LHCN-M2 (cell line): ENCODE results near the gene SOX5. TPM values are rescaled to one million over a fixed set of nuclear protein-coding genes. Genes with fewer than 3 reads are reported as not detected.

Experiments used
- DNase-seq: peaks from one replicate; pipeline ENCODE4 v3.0.0-alpha.2; 2012; ENCODE audit warnings: low read depth
- polyA plus RNA-seq: library from polyadenylated mRNA; unstranded; fragments of >200 nt; gene quantifications from one replicate; pipeline ENCODE4 v1.2.1, GENCODE V29; 2012; ENCODE audit warnings: missing spikeins
- total RNA-seq: library from RNA; depleted of rRNA; stranded (reverse); fragments of >200 nt; gene quantifications from 2 replicates; pipeline ENCODE4 v1.2.3, GENCODE V29; 2014; rRNA removed

Gene SOX5
- total RNA-seq, result 0.19 and 2.4 TPM in 2 replicates
- polyA plus RNA-seq, result 0.05 TPM

DNA sequence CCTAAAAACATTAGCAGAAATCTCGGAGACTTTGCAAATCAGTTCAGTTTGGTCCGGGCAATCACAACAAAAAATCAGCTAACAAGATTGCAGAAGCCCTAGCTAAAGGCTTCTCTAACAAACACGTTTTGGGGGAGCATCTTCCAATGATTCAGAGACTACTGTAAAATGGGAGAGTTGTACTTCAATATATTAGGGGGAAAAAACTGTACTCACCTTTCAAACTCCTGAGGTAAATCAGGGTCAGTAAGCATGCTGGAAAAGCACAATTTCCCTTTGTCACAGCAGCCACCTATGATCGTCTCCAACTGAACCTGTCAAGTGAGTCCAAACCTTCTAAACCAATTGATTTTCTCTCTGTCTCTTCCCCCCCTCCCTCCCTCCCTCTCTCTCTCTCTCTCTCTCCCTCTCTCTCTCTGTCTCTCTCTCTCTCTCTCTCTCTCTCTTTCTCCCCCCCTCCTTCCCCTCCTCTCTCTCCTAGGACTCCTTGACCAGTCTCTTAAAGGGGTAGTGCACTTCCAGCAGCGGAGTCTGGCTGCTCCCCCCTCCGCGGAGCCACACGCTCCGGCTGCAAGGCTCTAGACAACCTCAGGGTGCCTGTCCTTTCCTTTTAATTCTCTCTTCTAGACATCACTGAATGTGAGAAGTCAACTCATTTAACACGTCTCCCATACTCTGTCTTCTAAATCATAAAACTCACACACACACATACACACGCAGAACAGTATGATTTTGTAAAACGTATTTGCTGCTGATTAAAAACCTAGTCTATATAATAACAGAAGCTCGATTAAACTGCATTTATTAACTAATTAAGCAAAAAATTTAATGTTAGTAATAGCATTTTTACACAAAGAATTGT, at the start of gene SOX5:
Gene SOX5 (minus strand): TSS at position 323 of the 862 bp plus-strand sequence. CDS start 69 bp downstream, at position 254.
- DNase-seq, result no peak

DNA sequence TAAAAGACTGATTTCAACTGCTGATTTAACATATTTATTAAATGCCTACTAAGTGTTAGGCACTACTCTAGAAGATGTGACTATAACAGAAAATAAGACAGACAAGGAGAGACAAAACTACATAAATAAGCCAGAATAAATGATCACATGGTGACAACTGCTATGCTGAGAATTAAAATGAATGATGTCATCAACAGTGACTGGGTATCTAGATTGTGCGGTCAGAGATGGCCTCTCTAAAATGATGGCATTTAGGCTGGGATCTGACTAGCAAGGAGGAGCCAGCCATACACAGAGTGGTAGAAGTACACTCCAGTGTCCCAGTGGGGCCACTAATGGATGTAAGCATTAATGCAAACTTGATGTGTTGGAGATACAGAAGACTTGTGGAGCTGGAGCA, 37.6 kb upstream of the SOX5 start:
- no peak for DNase-seq

DNA sequence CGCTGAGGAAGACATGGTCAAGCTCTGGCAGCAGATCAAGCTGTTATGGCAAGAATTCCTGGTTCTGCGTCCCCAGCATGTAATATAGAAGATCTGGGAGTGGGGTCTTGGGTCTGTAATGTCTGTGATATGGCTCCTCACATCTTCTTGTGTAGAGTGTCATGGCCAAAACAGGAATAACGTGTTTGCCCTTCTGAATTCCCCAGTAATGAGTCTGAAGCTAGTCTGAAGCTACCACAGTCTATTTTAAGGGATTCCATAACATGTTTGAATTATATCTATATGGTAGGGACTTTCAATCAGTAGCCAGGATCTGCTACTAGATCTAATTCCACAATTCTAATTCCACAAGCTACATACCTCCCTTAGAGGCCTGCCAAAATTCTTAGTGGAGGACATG, 31.4 kb upstream of the SOX5 start:
- no peak for DNase-seq

DNA sequence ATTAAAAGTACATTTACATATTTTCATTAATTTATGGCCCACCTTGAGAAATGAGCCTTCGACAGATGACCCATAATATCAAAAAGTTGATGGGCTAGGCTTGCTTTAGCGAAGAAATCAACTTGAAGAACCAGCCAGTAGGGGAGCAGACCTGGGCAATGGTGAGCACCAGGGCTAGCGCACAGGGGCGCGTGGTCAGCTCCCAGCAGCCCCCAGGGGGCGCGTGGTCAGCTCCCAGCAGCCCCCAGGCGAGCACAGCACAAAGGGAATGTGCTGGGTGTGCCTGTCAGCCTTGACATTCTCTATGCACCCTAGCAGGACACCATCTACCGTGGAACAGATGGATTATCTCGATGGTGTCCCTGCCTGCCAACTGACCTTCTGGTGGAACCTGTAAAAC, 15.3 kb upstream of the SOX5 start:
- DNase-seq, result no peak

DNA sequence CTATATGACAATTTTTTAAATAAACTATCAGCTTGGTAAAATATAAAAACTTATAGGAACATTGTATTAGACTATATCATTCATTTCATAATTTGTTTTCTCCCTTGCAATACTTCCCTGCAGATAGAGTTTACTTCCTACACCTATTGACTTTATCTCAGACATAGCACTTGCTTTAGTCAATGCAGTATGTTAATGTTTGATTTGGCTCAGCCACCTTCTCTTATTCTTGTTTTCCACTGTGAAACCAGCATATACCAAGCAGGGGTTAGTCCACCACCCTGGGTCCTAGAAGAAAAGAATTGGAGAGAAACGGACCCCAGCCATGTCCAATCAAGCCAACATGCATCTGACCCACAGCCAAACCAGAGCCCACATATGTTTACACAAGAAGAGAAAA, 10.4 kb upstream of the SOX5 start:
- no peak for DNase-seq

DNA sequence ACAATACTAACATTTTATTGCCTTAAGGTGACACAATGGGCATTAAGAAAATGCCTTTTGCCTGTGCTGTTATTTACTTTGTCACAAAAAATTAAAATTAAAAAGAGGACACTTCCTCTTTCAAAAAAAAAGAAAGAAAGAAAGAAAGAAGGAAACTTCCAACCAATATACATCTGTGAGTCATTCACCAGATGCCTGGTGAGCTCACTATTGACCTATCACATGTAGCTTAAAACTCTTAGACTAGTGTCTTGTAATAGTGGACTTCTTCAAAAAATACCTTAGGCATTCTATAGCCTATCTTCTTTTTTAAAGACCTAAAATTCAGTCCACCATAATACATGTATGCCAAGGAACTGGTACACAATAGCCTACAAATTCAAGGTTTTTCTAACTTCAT, 4.9 kb upstream of the SOX5 start:
- DNase-seq, result no peak

DNA sequence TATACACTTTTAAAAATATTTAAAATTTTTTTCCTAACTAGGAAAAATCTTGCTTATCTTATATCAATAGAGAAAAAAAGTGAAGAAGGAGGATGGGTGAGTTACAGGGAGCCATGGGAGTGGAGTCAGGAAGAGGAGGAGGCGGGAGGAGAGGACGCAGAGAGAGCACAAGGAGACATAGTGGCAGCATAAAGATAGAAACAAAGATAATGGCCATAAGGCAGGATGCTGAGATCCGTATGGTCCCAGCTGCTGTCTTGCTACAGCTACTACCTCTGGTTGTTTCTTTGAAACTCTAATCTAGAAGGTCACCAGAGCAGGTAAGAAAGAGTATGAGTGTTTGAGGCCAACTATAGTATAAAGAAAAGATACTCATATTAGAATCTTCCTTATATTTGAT, 2.6 kb upstream of the SOX5 start:
- DNase-seq, result no peak

DNA sequence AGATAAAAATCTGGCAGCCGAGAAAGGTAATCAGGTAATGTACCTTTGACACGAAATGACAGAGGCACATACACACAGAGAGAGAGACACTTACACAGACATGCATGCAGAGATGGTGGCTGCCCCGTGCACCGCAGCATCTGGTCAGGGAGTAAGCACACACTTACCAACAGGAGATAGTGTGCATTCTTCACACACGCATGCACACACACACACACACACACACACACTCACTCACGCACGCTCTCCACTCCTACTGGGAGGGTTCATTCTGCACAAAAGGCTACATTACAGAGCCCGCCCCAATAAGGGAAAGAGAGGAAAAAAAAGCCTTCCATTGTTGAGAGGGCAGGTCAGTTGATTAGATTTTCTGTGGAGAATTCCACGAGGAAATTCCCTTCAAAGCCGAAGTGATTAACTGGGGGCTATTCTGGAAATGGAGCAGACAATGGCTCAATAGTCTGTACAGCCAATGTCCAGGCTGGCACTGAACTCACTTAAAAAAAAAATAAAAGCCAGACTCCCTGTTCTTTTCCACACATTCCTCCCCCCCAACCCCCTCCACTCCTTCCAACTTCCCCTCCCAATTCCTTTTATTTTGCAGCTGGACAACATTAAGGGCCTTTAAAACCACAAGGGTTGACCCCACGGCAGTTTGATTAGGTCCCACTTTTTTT, 1.4 kb upstream of the SOX5 start:
- DNase-seq, result no peak

DNA sequence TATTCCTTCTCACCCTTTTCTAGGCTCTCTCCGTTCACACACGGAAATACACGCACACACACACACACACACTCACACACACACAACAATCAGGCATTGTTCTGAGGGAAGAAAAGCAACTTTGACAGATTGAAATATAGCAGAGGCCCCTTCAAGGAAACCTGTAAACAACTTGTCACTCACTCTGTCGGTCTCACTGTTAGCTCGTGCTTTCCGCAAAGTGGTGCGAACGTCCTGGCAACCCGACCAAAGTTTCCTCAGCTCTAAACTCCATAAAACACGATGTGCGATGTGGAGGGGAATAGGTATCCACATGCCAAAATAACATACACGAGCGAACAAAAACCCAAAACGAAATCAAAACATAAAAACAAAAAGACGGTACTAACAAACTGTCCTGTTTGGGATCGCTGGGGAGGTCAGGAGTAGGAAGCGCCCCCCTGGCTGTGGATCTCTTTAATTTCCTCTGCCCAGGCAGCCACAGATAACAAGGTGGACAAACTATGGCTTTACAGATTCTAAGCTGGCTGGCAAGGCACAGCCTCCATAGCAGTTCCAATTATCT, 822 bp upstream of the SOX5 start:
- no peak for DNase-seq

DNA sequence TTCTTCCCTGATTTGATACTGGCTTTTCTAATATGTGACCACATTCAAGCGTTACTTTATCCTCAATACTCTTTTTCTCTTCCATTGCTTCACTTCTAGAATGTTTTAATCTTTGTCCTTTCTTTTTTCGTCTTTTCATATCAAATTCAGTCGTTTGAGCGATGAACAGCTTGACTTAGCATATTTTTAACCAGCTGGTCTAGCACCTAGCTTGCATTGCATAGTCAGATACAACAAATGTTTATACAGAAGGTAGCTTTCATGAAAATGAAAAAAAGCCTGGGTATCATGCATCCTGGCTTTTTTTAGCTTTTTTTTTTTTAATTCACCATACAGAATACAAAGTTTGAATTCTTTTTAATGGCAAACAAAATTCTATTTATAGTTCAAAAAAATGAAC, 1.2 kb downstream of the SOX5 start:
- DNase-seq, result no peak

DNA sequence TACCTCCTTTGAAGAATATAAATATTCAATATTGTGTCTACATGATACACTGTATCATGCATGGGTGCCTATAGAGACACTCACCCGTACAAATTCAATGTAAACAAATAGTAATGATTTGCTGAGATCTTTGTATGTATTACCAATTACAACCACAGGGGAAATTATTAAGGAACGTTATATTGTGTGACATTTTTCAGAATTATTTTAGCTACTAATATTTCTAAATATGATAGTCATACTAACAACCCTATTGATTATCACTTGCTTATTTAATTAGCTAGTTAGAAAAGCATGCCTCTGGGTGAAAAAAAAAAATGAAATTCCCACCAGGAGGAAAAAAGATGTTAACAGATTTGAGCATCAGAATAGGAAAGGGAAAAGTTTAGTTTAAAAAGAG, 2.1 kb downstream of the SOX5 start:
- no peak for DNase-seq

DNA sequence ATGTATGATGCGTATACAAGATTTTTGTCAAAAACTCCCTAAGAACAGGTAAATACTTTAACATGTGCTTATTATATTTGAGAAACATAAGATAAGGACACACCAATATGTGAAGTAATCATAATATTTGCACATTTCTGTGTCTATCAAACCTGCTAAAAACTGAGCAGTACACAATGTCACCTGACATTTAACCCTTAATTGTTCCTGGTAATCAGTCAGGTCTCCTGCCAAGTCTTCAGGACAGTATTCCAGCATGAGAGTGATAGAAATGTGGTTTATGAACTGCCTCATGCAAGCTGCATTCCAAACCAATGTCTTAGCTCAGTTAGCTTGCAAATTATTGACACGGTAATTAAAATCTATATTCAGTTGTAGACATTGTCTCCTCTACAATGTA, 4.2 kb downstream of the SOX5 start:
- no peak for DNase-seq

DNA sequence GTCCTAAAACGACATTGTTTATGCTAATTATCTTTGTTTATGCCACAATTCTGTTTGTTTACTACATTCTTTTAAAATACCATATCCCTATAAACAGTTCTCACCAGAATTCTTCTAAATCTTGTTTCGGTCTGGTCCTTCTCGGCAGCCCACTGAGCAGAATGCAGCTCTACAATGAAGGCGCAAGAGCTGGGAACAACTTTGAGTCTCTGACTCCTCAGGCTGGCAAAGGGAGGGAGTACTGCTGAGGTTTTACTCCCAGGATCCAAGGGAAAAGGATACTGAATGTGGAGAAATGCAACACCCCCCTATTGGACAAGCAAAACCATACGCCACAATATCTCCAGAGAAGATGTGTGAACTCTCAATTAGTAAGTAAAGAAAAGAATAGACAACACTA, 5.4 kb downstream of the SOX5 start:
- no peak for DNase-seq

DNA sequence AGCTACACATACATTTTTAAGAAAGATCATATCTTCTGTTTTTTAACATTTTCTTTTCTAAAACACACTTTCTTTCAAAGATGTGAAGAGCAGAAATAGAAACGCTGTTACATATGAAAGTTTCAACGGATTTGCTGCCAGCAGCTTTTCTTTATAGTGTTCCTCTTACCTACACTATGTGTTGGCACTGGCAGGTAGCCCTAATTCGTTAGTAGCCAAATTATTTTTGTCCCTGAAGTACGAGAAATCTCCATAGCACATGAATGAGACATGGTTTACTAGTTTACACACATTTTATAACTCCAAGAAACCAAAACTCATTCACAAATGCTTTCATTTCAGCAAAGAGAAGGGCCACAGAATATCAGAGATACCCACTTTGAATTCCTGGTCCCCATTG, 6.6 kb downstream of the SOX5 start:
- no peak for DNase-seq

DNA sequence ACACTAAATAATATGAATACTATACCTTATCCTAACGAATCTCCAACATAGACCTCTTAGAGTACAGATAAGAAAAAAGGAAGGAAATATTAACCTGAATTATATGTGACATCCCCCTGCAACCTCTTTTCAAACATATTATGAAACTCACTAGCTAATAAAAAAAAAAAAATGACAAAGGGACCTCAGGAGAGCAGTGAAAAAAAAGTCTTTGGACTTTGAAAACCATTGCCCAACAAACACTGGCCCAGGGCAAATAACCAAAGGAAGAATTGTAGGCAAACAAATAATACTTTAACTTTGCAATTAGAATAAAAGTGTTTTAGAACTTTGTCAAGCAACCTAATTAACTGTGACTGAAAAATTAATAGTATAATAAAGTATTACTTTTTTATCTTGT, 7.7 kb downstream of the SOX5 start:
- no peak for DNase-seq

DNA sequence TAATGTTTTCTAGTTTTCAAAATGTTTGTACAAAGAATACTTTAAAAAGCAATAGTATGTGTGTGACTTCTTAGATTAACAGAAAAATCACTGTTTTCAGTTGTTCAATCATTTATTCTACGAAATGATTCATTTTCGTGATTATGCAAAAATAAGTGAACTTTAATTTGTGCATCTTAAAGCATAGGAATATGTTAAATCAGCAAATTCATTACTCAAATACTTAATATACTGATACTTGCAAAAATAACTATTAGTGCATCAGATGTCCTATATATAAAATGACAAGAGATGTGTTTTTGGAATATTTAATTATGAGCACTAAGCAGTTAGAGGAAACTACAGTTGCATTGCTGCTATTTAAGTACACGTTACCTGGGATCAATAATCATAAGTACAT, 11.0 kb downstream of the SOX5 start:
- no peak for DNase-seq

DNA sequence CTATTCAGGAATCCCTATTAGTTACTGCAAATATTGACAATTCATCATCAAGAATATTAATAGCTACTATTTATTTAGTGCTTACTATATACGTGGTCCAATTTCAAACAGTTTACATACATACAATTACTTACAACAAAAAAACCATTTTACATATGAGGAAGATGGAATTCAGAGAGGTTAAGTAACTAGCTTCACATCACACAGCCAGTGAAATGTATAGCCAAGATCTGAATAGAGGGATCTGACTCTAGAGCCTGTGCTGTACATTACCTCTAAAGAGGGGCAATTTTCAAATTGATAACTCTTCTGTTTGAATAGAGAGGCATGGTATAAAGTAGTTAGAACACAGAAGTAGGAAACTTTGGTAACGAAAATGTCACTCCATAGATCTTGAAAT, 18.3 kb downstream of the SOX5 start:
- no peak for DNase-seq

DNA sequence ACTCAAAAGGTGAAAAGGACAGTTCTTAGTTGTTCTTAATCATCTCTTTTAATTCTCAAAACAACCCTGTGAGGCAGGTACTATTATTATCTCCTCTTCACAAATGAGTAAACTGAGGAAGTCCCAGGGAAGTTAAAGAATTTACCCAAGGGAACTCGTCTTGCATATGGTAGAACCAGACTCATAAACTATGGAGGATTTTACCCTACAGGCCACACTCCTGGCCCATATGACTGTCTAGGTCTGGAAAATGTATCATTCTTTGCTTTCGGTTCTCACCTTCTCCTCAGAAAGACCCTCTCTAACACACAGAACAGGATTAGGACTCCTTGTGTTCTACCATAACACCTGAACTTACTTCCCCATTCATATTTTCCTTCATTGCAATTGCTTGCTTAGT, 18.9 kb downstream of the SOX5 start:
- no peak for DNase-seq

DNA sequence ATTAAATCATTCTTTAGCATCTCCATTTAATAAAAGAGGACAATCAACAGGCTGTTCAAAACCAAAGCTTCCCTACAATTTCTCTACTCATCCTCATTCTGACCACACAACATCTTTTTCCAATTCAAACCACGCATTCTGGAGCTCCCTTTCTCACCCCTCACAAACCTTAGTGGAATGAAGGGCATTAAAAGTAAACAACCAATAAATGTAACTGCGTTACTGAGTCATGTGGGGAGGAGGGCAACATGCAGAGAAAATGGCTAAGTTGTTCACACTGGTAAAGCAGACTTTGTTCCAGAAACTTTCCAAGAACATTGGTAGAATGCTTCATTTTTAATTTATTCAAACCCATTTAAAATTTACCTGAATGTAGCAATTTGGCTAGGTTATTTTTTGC, 19.6 kb downstream of the SOX5 start:
- no peak for DNase-seq

DNA sequence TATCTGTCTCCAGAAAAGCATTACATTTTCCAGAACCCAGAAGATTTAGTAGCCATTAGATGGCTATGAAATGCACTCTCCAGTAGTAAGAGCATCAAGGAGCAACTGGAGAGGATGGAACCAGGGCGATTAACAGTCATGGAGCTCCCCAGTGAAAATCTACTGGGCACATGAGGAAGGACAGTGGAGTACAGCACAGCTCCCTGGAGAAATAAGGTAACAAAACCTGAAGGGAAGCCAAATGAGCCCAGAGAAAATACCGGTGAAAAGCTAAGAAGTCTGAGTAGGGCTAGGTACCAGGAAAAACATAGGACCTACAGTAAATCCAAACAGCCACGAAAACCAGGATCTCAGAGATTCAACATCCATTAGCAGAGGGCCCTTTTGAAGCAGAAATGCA, 21.6 kb downstream of the SOX5 start:
- DNase-seq, result no peak

DNA sequence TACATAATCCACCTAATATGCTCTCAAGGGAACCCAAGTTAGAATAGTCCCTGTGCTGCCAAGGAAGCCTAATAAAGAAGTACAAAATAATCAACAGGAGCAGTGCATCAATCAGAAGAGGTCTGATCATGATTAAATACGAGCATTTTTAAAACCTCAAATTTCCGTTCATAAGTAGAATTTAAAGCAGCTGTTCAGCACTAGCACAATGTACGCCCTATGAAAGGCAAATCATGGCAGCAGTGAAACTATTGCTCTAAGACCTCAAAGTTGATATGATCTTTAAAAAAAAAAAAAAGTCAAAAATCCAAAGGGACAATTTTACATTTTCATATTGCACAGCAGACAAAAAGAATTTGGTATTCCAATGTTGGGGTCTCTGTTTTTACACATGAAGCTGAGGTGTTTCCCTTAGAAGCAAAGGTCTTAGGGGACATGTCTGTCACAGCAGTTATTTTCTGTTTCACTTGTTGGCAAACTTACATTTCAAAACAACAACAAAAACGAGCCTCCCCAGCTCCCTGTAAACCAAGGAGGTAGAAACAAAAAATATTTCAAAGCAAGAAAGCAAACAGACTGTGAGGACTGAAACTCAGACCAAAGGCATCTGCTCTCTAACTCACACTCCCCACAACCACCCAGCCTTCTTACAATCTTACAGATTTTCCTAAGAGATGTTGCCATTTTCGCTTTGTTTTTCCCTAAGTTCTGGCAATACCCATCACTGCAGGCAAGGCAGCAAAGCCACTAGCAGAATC, 28.2 kb downstream of the SOX5 start:
- DNase-seq, result no peak

DNA sequence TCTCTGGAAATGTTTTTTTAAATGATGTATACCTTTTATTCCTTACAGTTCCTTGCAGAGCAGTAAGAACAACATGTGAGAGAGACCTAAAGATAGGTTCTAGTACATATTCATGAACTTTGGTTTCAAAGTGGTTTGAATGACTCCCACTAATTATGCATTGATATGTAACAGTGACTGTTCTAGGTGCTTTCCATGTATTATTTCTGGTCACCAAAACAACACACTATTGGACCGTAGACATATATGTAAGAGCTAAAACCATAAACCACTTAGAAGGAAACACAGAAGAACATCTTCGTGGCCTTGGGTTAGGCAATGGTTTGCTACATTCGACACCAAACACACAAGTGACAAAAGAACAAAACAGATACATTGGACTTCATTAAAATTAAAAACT, 37.9 kb downstream of the SOX5 start:
- no peak for DNase-seq
